Mesenchymal stem cell (in vitro differentiated cells and primary cell): Measurements from ENCODE around the gene ZMYND11.

Experiments
- DNase-seq: peaks from one replicate; pipeline ENCODE4 v3.0.0-alpha.2; 2013
- H2AFZ ChIP-seq: one replicate; pipeline ENCODE4 v1.6.1; 2013; ENCODE audit warnings: low read depth, mild to moderate bottlenecking, control low read depth, inconsistent platforms, low read length, moderate library complexity
- H2AK5ac ChIP-seq: 2 replicates; pipeline ENCODE4 v1.6.1; 2013; ENCODE audit warnings: low read length, moderate library complexity, mild to moderate bottlenecking, inconsistent platforms; ENCODE audit not compliant: severe bottlenecking
- H2BK120ac ChIP-seq: one replicate; pipeline ENCODE4 v1.6.1; 2013; ENCODE audit warnings: low read depth, mild to moderate bottlenecking, inconsistent platforms, low read length, moderate library complexity
- H2BK12ac ChIP-seq, 2 experiments: one replicate each; pipeline ENCODE4 v1.6.1; 2013; ENCODE audit warnings: inconsistent platforms in 2 of 2, low read length in 2 of 2, mild to moderate bottlenecking in 2 of 2, moderate library complexity in 2 of 2, control low read depth in 1 of 2
- H2BK15ac ChIP-seq: one replicate; pipeline ENCODE4 v1.6.1; 2013; ENCODE audit warnings: mild to moderate bottlenecking, low read depth, inconsistent platforms; ENCODE audit not compliant: poor library complexity, severe bottlenecking
- H2BK5ac ChIP-seq: 2 replicates; pipeline ENCODE4 v1.6.1; 2013; ENCODE audit warnings: low read depth, mild to moderate bottlenecking, low read length, control low read depth, inconsistent platforms; ENCODE audit not compliant: poor library complexity, severe bottlenecking
- H3K14ac ChIP-seq, 2 experiments: one replicate each; pipeline ENCODE4 v1.6.1; 2013; ENCODE audit warnings: inconsistent platforms in 2 of 2, low read length in 2 of 2, control low read depth in 1 of 2, mild to moderate bottlenecking in 1 of 2, moderate library complexity in 1 of 2
- H3K18ac ChIP-seq, 2 experiments: one replicate each; pipeline ENCODE4 v1.6.1; 2013; ENCODE audit warnings: inconsistent platforms in 2 of 2, low read length in 2 of 2, control low read depth in 1 of 2, low read depth in 1 of 2, mild to moderate bottlenecking in 1 of 2
- H3K23ac ChIP-seq, 2 experiments: one replicate each; pipeline ENCODE4 v1.6.1; 2013; ENCODE audit warnings: inconsistent platforms in 2 of 2, low read length in 2 of 2, mild to moderate bottlenecking in 2 of 2, moderate library complexity in 2 of 2, control low read depth in 1 of 2
- H3K27ac ChIP-seq: 2 replicates; pipeline ENCODE4 v1.5.1; 2013; ENCODE audit warnings: mild to moderate bottlenecking, moderate library complexity, low read length, control low read depth, inconsistent platforms; ENCODE audit not compliant: poor library complexity, severe bottlenecking
- H3K27me3 ChIP-seq, 2 experiments: 2 replicates each; pipeline versions ENCODE4 v1.6.1 to v1.7.0; 2013; ENCODE audit warnings: low read length in 2 of 2, mild to moderate bottlenecking in 2 of 2, moderate library complexity in 2 of 2, control low read depth in 1 of 2, inconsistent platforms in 1 of 2; ENCODE audit not compliant: control insufficient read depth in 1 of 2, insufficient read depth in 1 of 2
- H3K36me3 ChIP-seq, 2 experiments: 2 replicates each; pipeline versions ENCODE4 v1.6.1 to v1.7.0; 2013; ENCODE audit warnings: low read length in 2 of 2, control low read depth in 1 of 2, inconsistent platforms in 1 of 2, low read depth in 1 of 2, mild to moderate bottlenecking in 1 of 2; ENCODE audit not compliant: insufficient read depth in 2 of 2, control insufficient read depth in 1 of 2
- H3K4ac ChIP-seq, 2 experiments: one replicate each; pipeline ENCODE4 v1.6.1; 2013; ENCODE audit warnings: inconsistent platforms in 2 of 2, low read length in 2 of 2, mild to moderate bottlenecking in 2 of 2, moderate library complexity in 2 of 2, control low read depth in 1 of 2, low read depth in 1 of 2
- H3K4me1 ChIP-seq: 2 replicates; pipeline ENCODE4 v1.6.1; 2013; ENCODE audit warnings: low read depth, low read length, control low read depth; ENCODE audit not compliant: control insufficient read depth, insufficient read depth
- H3K4me2 ChIP-seq: 2 replicates; pipeline ENCODE4 v1.6.1; 2013; ENCODE audit warnings: low read length, mild to moderate bottlenecking, inconsistent platforms; ENCODE audit not compliant: poor library complexity, severe bottlenecking
- H3K4me3 ChIP-seq, 2 experiments: 2 replicates each; pipeline versions ENCODE4 v1.5.1 to v1.7.0; 2013; ENCODE audit warnings: low read length in 2 of 2, mild to moderate bottlenecking in 2 of 2, control low read depth in 1 of 2, low read depth in 1 of 2; ENCODE audit not compliant: insufficient read depth in 1 of 2
- H3K79me1 ChIP-seq: replicated peaks from 2 replicates; pipeline ENCODE4 v1.6.1; 2013; ENCODE audit warnings: mild to moderate bottlenecking, control low read depth, low read length, inconsistent platforms; ENCODE audit not compliant: poor library complexity, severe bottlenecking
- H3K9ac ChIP-seq: 2 replicates; pipeline ENCODE4 v1.7.0; 2013; ENCODE audit warnings: mild to moderate bottlenecking, low read length, moderate library complexity
- H3K9me3 ChIP-seq: 2 replicates; pipeline ENCODE4 v1.7.0; 2013; ENCODE audit warnings: mild to moderate bottlenecking, low read length; ENCODE audit not compliant: control insufficient read depth
- H4K8ac ChIP-seq: one replicate; pipeline ENCODE4 v1.6.1; 2013; ENCODE audit warnings: inconsistent platforms, mild to moderate bottlenecking, low read length, moderate library complexity
- H4K91ac ChIP-seq: one replicate; pipeline ENCODE4 v1.6.1; 2013; ENCODE audit warnings: mild to moderate bottlenecking, low read length, inconsistent platforms
- WGBS: methylation state at CpG from one replicate; pipeline ENCODE4 v1.1.7; 2013; ENCODE audit warnings: mixed read lengths; 5-methylcytosine and 5-hydroxymethylcytosine counted together

ZMYND11 gene

DNA sequence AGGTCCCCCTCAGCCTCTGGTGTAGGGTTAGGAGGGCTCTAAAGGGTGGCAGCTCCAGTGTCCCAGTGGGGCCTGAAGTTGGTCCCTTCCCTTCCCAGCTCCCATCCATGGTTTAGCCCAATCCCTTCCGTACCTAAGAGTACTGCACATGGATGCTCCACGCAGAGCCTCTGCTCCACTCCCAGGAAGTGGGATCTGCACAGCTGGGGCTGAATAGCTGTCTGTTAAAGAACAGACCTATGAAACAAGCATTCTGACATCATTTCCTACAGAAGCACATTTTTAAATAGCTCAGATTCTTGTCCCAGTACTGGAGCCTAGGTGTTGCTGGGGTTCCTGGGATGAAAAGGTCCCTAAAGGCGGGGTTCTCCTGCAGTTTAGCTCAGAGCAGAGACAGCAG is 135.9 kb downstream of the ZMYND11 start:
- H3K79me1 ChIP-seq, result peaks cover 3% of the 10 kb centered on the region
- peaks cover 25 to 33% of the 10 kb centered on the region in 2 experiments for H3K36me3 ChIP-seq
- no peak overlapping the region for H2BK120ac ChIP-seq
- H2AFZ ChIP-seq, result no peak overlapping the region
- peaks cover 19% of the 10 kb centered on the region for H3K4me1 ChIP-seq
- H3K4me3 ChIP-seq, result no peak overlapping the region
- no peaks in the 10 kb centered on the region for H3K9me3 ChIP-seq
- no peak overlapping the region for H3K18ac ChIP-seq
- no peak overlapping the region for H3K9ac ChIP-seq
- no peak overlapping the region for H3K4me2 ChIP-seq
- no peak overlapping the region for H2AK5ac ChIP-seq
- no peak overlapping the region for H3K23ac ChIP-seq
- H2BK5ac ChIP-seq, result no peak overlapping the region
- no peak overlapping the region for H3K4ac ChIP-seq
- no peak overlapping the region for H3K14ac ChIP-seq
- H4K91ac ChIP-seq, result no peak overlapping the region
- H2BK12ac ChIP-seq, result no peak overlapping the region
- H2BK15ac ChIP-seq, result no peak overlapping the region
- no peak for DNase-seq
- no peaks in the 10 kb centered on the region for H3K27me3 ChIP-seq
- H4K8ac ChIP-seq, result no peak overlapping the region
- 84% methylated on average over 3 of the region's 3 CpGs for WGBS
- H3K27ac ChIP-seq, result no peak overlapping the region

DNA sequence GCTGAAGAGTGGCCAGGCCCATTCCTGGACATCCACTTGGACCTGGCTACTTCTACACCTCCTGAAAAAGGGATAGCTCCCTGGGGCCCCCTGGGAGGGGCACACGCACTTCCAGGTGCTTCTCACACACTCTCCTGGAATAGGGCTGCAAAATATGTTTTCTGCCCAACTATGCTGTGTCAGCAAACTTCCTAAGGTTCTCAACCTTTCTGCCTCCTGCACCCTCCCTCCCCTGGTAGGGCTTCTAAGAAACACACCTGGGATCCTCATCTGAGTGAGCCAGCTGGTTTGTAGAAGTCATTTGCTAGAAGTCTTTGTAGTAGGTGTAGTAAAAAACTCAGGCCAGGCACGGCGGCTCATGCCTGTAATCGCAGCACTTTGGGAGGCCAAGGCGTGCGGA is 136.5 kb downstream of the ZMYND11 start:
- Histone ChIP-seq H4K8ac (no peak overlapping the region), H3K36me3 (peaks cover 28 to 33% of the 10 kb centered on the region in 2 experiments), H2BK5ac (no peak overlapping the region), H3K27ac (no peak overlapping the region), H3K79me1 (peaks cover 3% of the 10 kb centered on the region), H3K27me3 (no peaks in the 10 kb centered on the region), H2BK12ac (no peak overlapping the region), H3K4me3 (no peak overlapping the region), H4K91ac (no peak overlapping the region), H3K4ac (no peak overlapping the region), H3K18ac (no peak overlapping the region), H3K14ac (no peak overlapping the region), H3K9me3 (no peaks in the 10 kb centered on the region), H3K4me1 (peaks cover 19% of the 10 kb centered on the region), H3K23ac (no peak overlapping the region), H3K9ac (no peak overlapping the region), H2AK5ac (no peak overlapping the region), H3K4me2 (no peak overlapping the region), H2BK120ac (no peak overlapping the region), H2BK15ac (no peak overlapping the region), H2AFZ (no peak overlapping the region)
- 96% methylated on average over 6 of the region's 6 CpGs for WGBS
- no peak for DNase-seq

DNA sequence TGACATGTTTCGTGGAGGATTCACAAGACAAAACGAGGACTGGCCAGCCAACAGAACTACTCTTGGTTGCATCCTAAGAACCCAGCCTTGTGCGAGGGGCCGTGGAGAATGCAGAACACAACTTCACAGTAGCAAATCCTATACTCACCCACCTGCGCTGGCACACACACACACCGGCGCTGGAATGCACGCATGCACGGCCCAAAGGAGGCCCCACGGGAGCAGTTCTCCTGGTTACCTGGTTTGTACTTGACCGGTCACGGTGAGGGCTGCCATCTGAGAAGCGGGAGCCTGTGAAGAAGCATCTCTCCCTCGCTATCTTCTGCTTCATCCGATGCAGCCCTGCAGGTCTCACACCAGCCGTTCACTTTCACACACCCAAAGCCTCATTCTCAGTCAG is 137.8 kb downstream of the ZMYND11 start:
- Histone ChIP-seq H2BK12ac (no peak overlapping the region), H3K27ac (no peak overlapping the region), H3K14ac (no peak overlapping the region), H3K36me3 (peaks cover 41 to 44% of the 10 kb centered on the region in 2 experiments), H2AK5ac (no peak overlapping the region), H3K4ac (no peak overlapping the region), H2BK5ac (no peak overlapping the region), H4K8ac (no peak overlapping the region), H2BK120ac (no peak overlapping the region), H4K91ac (no peak overlapping the region), H3K9ac (no peak overlapping the region), H3K18ac (no peak overlapping the region), H2BK15ac (no peak overlapping the region), H3K4me2 (no peak overlapping the region), H3K4me1 (peaks cover 18% of the 10 kb centered on the region), H2AFZ (no peak overlapping the region), H3K79me1 (peaks cover 3% of the 10 kb centered on the region), H3K23ac (no peak overlapping the region), H3K27me3 (no peaks in the 10 kb centered on the region), H3K4me3 (no peak overlapping the region), H3K9me3 (no peaks in the 10 kb centered on the region)
- WGBS, result 95% methylated on average over 13 of the region's 16 CpGs
- no peak for DNase-seq

DNA sequence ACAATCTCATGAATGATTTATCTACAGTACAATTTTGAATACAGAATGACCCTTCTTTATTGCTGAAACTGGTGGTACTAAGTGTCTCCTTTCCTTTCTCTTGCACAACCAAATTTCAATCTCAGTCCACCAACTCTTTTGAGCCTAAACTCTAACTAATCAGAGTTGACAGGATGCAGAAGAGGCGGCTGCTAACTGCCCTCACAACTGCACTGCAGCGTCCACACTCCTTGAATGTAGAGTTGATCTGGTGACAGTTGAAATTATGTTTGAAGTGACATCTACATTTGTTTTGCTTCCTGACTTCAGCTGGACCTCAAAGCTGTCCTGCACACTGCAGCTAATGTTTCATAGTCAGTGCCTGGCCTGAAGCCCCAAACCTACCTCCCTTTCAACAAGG is 139.6 kb downstream of the ZMYND11 start:
- Histone ChIP-seq H2AK5ac (no peak overlapping the region), H2BK120ac (no peak overlapping the region), H3K27me3 (no peaks in the 10 kb centered on the region), H3K4me1 (peaks cover 16% of the 10 kb centered on the region), H3K79me1 (peaks cover 6% of the 10 kb centered on the region), H3K9ac (no peak overlapping the region), H3K4me2 (no peak overlapping the region), H3K9me3 (no peaks in the 10 kb centered on the region), H4K8ac (no peak overlapping the region), H2BK15ac (no peak overlapping the region), H3K27ac (no peak overlapping the region), H3K4ac (no peak overlapping the region), H3K36me3 (peaks cover 52 to 58% of the 10 kb centered on the region in 2 experiments), H2AFZ (no peak overlapping the region), H2BK5ac (no peak overlapping the region), H3K4me3 (no peak overlapping the region), H3K18ac (no peak overlapping the region), H3K14ac (no peak overlapping the region), H3K23ac (no peak overlapping the region), H2BK12ac (no peak overlapping the region), H4K91ac (no peak overlapping the region)
- no peak for DNase-seq
- no CpG with 5 or more reads among the region's 2 CpGs for WGBS
